GM12874 (cell line): ENCODE data around the gene TMED9.

Experiments used
- CTCF ChIP-seq: IDR thresholded peaks from 2 replicates; pipeline ENCODE4 v1.5.1; 2011; ENCODE audit warnings: low read depth, mild to moderate bottlenecking, control low read depth, low read length, moderate library complexity; ENCODE audit not compliant: insufficient read depth

Gene TMED9

GRCh38 chr5:177565046-177565445, 27.0 kb upstream of the TMED9 start:
- no peak for TF ChIP-seq CTCF

- TF ChIP-seq CTCF, result no peak
Measured at GRCh38 chr5:177568326-177568725, 23.7 kb upstream of the TMED9 start.

GRCh38 chr5:177569894-177570293, 22.1 kb upstream of the TMED9 start:
- no peak for TF ChIP-seq CTCF

GRCh38 chr5:177575488-177575887, 16.5 kb upstream of the TMED9 start:
- TF ChIP-seq CTCF, result no peak

- TF ChIP-seq CTCF, result no peak
Measured at GRCh38 chr5:177576169-177576568, 15.8 kb upstream of the TMED9 start.

- TF ChIP-seq CTCF, result no peak
Measured at GRCh38 chr5:177578316-177578715, 13.7 kb upstream of the TMED9 start.

GRCh38 chr5:177588413-177588909, 3.5 kb upstream of the TMED9 start:
- TF ChIP-seq CTCF, result no peak

- no peak for TF ChIP-seq CTCF
Measured at GRCh38 chr5:177590406-177590805, 1.6 kb upstream of the TMED9 start.
